GM23248 (cell line): ENCODE data around the gene OR1L1. TPM values are rescaled to one million over a fixed set of nuclear protein-coding genes. Genes with fewer than 3 reads are reported as not detected.

Experiments used
- DNase-seq: peaks from one replicate; pipeline ENCODE4 v3.0.0-alpha.2; 2015
- H2AFZ ChIP-seq: fragments of 200-600 bp; sonication (generic); 2 replicates; pipeline ENCODE4 v1.6.1; 2016; ENCODE audit warnings: antibody characterized with exemption
- H3F3A ChIP-seq: fragments of 200-600 bp; sonication (generic); 2 replicates; pipeline ENCODE4 v1.6.1; 2016; ENCODE audit warnings: mild to moderate bottlenecking, antibody characterized with exemption, mixed run types; ENCODE audit not compliant: insufficient read depth
- H3K27ac ChIP-seq: fragments of 200-600 bp; sonication (generic); 2 replicates; pipeline ENCODE4 v1.5.1; 2016; ENCODE audit warnings: mild to moderate bottlenecking
- H3K27me3 ChIP-seq: fragments of 200-600 bp; sonication (generic); replicated peaks from 2 replicates; pipeline ENCODE4 v1.6.1; 2016; ENCODE audit warnings: mild to moderate bottlenecking; ENCODE audit not compliant: insufficient read depth
- H3K36me3 ChIP-seq: fragments of 200-600 bp; sonication (generic); 2 replicates; pipeline ENCODE4 v1.6.1; 2016; ENCODE audit warnings: low read depth, mild to moderate bottlenecking
- H3K4me1 ChIP-seq: fragments of 200-600 bp; sonication (generic); 2 replicates; pipeline ENCODE4 v1.6.1; 2016; ENCODE audit warnings: mild to moderate bottlenecking; ENCODE audit not compliant: insufficient read depth
- H3K4me2 ChIP-seq: fragments of 200-600 bp; sonication (generic); one replicate; pipeline ENCODE4 v1.6.1; 2016; ENCODE audit warnings: mild to moderate bottlenecking; ENCODE audit not compliant: unreplicated experiment
- H3K4me3 ChIP-seq: fragments of 200-600 bp; sonication (generic); 2 replicates; pipeline ENCODE4 v1.5.1; 2016; ENCODE audit warnings: mild to moderate bottlenecking
- H3K79me2 ChIP-seq: fragments of 200-600 bp; sonication (generic); 2 replicates; pipeline ENCODE4 v1.6.1; 2016; ENCODE audit warnings: mild to moderate bottlenecking; ENCODE audit not compliant: insufficient read depth
- H3K9ac ChIP-seq: fragments of 200-600 bp; sonication (generic); 2 replicates; pipeline ENCODE4 v1.6.1; 2016; ENCODE audit warnings: mild to moderate bottlenecking
- H3K9me2 ChIP-seq: fragments of 200-600 bp; sonication (generic); 2 replicates; pipeline ENCODE4 v1.6.1; 2016; ENCODE audit warnings: mixed run types, mild to moderate bottlenecking, moderate library complexity; ENCODE audit not compliant: insufficient read depth
- H3K9me3 ChIP-seq: fragments of 200-600 bp; sonication (generic); one replicate; pipeline ENCODE4 v1.6.1; 2017; ENCODE audit warnings: low read depth
- H4K20me1 ChIP-seq: fragments of 200-600 bp; sonication (generic); 2 replicates; pipeline ENCODE4 v1.6.0; 2016; ENCODE audit not compliant: insufficient read depth
- EZH2 ChIP-seq: fragments of 200-600 bp; sonication (generic); IDR thresholded peaks from 2 replicates; pipeline ENCODE4 v1.6.1; 2018; ENCODE audit warnings: antibody characterized with exemption, mild to moderate bottlenecking; ENCODE audit not compliant: insufficient read depth, poor library complexity, severe bottlenecking
- EZH2phosphoT487 ChIP-seq: fragments of 200-600 bp; sonication (generic); IDR thresholded peaks from 2 replicates; pipeline ENCODE4 v1.6.1; 2018; ENCODE audit warnings: antibody characterized with exemption, moderate library complexity, mild to moderate bottlenecking, low read depth; ENCODE audit not compliant: insufficient read depth
- WGBS, 2 experiments: methylation state at CpG; one replicate each; pipeline ENCODE4 v1.1.6; 2015 to 2017; ENCODE audit warnings: low lambda C conversion rate in 2 of 2, low coverage in 1 of 2; ENCODE audit errors: missing lambda C conversion rate in 2 of 2; 5-methylcytosine and 5-hydroxymethylcytosine counted together
- in situ Hi-C: fragments of 300-500 bp; cut with MboI; formaldehyde crosslinking; loops from 2 replicates; pipeline ENCODE4 v1.15.0; 2020
- polyA plus RNA-seq: library from polyadenylated mRNA; unstranded; fragments of >200 nt; fragmentation: Nextera tagmentation; extraction: Ambion mirVana; gene quantifications from 2 replicates; pipeline ENCODE4 v1.2.1, GENCODE V29; 2016
- total RNA-seq: library from RNA; depleted of rRNA; stranded (reverse); fragments of >200 nt; shearing (Covaris generic); gene quantifications from 2 replicates; pipeline ENCODE4 v1.2.3, GENCODE V29; 2014; rRNA removed

Gene OR1L1
- total and polyA plus RNA-seq, 2 experiments from 2014 or later: not detected

- Histone ChIP-seq H3K9me3 (no peaks in the 10 kb centered on the region), H3K4me3 (no peak within 1 kb of the TSS), H3F3A (no peaks in the 10 kb centered on the region), H3K79me2 (no peaks in the 10 kb centered on the region), H3K9me2 (no peaks in the 10 kb centered on the region), H3K36me3 (no peaks in the 10 kb centered on the region), H2AFZ (no peak within 1 kb of the TSS), H3K27me3 (no peaks in the 10 kb centered on the region), H3K9ac (no peak within 1 kb of the TSS), H4K20me1 (no peaks in the 10 kb centered on the region), H3K4me1 (no peaks in the 10 kb centered on the region), H3K27ac (no peak within 1 kb of the TSS), H3K4me2 (no peak within 1 kb of the TSS)
- 81 to 83% methylated on average over 3 of the region's 3 CpGs for WGBS, 2 experiments
- no peak for DNase-seq
- TF ChIP-seq EZH2phosphoT487: no peak
- TF ChIP-seq EZH2: no peak
- in situ Hi-C loops: no loop called here
These were observed 4.0 kb upstream of the OR1L1 start, which contains the start of gene OR1B1 for GRCh38 chr9:122657527-122657926. OR1B1 (minus strand) TSS chr9:122657627.

GRCh38 chr9:122672481-122672880, 11.0 kb downstream of the OR1L1 start:
- Histone ChIP-seq H3K4me3 (no peak overlapping the region), H3K9ac (no peak overlapping the region), H3K4me1 (no peaks in the 10 kb centered on the region), H3F3A (no peaks in the 10 kb centered on the region), H3K27me3 (no peaks in the 10 kb centered on the region), H2AFZ (no peak overlapping the region), H4K20me1 (no peaks in the 10 kb centered on the region), H3K4me2 (no peak overlapping the region), H3K79me2 (no peaks in the 10 kb centered on the region), H3K36me3 (no peaks in the 10 kb centered on the region), H3K9me3 (no peaks in the 10 kb centered on the region), H3K9me2 (no peaks in the 10 kb centered on the region), H3K27ac (no peak overlapping the region)
- 37 to 48% methylated on average over 2 of the region's 2 CpGs for WGBS, 2 experiments
- in situ Hi-C loops: no loop called here
- TF ChIP-seq EZH2: no peak
- no peak for TF ChIP-seq EZH2phosphoT487
- DNase-seq: no peak

GRCh38 chr9:122684851-122685250, 23.3 kb downstream of the OR1L1 start:
- Histone ChIP-seq H3K9me2 (no peaks in the 10 kb centered on the region), H3K4me1 (no peaks in the 10 kb centered on the region), H3K27me3 (no peaks in the 10 kb centered on the region), H3K9ac (no peak overlapping the region), H3K4me2 (no peak overlapping the region), H3K9me3 (no peaks in the 10 kb centered on the region), H2AFZ (no peak overlapping the region), H3K27ac (no peak overlapping the region), H4K20me1 (no peaks in the 10 kb centered on the region), H3K36me3 (no peaks in the 10 kb centered on the region), H3K79me2 (no peaks in the 10 kb centered on the region), H3F3A (no peaks in the 10 kb centered on the region), H3K4me3 (no peak overlapping the region)
- TF ChIP-seq EZH2 (no peak), EZH2phosphoT487 (no peak)
- in situ Hi-C loops: no loop called here
- DNase-seq: peak; percentile 1

GRCh38 chr9:122695696-122696095, 34.2 kb downstream of the OR1L1 start:
- WGBS, 2 experiments: 83 to 92% methylated on average over 1 of the region's 1 CpG
- peak; percentile 45 for DNase-seq
- TF ChIP-seq EZH2phosphoT487 (no peak), EZH2 (no peak)

More at GRCh38 chr9:122695696-122696095, 34.2 kb downstream of the OR1L1 start:
- Histone ChIP-seq H3F3A (no peaks in the 10 kb centered on the region), H3K4me3 (no peak overlapping the region), H3K27me3 (no peaks in the 10 kb centered on the region), H3K27ac (no peak overlapping the region), H3K9me3 (no peaks in the 10 kb centered on the region), H3K9ac (no peak overlapping the region), H3K4me2 (no peak overlapping the region), H3K4me1 (no peaks in the 10 kb centered on the region), H3K79me2 (no peaks in the 10 kb centered on the region), H4K20me1 (no peaks in the 10 kb centered on the region), H3K36me3 (no peaks in the 10 kb centered on the region), H3K9me2 (no peaks in the 10 kb centered on the region), H2AFZ (no peak overlapping the region)
- in situ Hi-C loops: no loop called here

Other genes starting within 250 kb of the OR1L1 start
- not detected in 2 replicates for gene OR1J1, start 183.8 kb upstream of the OR1L1 start, total RNA-seq
- gene OR1J1, start 183.8 kb upstream of the OR1L1 start, polyA plus RNA-seq: 0.19 TPM in 1 of 2 replicates, not detected in the other
- 0.22 TPM in 1 of 2 replicates, not detected in the other for gene OR1J2, start 150.9 kb upstream of the OR1L1 start, total RNA-seq
- gene OR1J2, start 150.9 kb upstream of the OR1L1 start, polyA plus RNA-seq: 0.20 and 0.28 TPM in 2 replicates
- gene OR1J4, start 142.6 kb upstream of the OR1L1 start, total RNA-seq: 0.22 TPM in 1 of 2 replicates, not detected in the other
- 0.42 and 0.80 TPM in 2 replicates for gene OR1J4, start 142.6 kb upstream of the OR1L1 start, polyA plus RNA-seq
- not detected in 2 replicates for gene OR1N1, start 134.4 kb upstream of the OR1L1 start, total RNA-seq
- not detected in 2 replicates for gene OR1N1, start 134.4 kb upstream of the OR1L1 start, polyA plus RNA-seq
- gene OR1N2, start 108.6 kb upstream of the OR1L1 start, total RNA-seq: not detected in 2 replicates
- not detected in 2 replicates for gene OR1N2, start 108.6 kb upstream of the OR1L1 start, polyA plus RNA-seq
- gene OR1L8, start 78.3 kb upstream of the OR1L1 start, total RNA-seq: 0.22 TPM in 1 of 2 replicates, not detected in the other
- gene OR1L8, start 78.3 kb upstream of the OR1L1 start, polyA plus RNA-seq: not detected in 2 replicates
- not detected in 2 replicates for gene OR1Q1, start 47.0 kb upstream of the OR1L1 start, total RNA-seq
- gene OR1Q1, start 47.0 kb upstream of the OR1L1 start, polyA plus RNA-seq: 0.26 TPM in 1 of 2 replicates, not detected in the other
- not detected in 2 replicates for gene OR1B1, start 4.1 kb upstream of the OR1L1 start, total RNA-seq
- not detected in 2 replicates for gene OR1B1, start 4.1 kb upstream of the OR1L1 start, polyA plus RNA-seq
- gene OR1L3, start 13.4 kb downstream of the OR1L1 start, total RNA-seq: not detected in 2 replicates
- gene OR1L3, start 13.4 kb downstream of the OR1L1 start, polyA plus RNA-seq: not detected in 2 replicates
- not detected in 2 replicates for gene OR1L4, start 62.3 kb downstream of the OR1L1 start, total RNA-seq
- not detected in 2 replicates for gene OR1L4, start 62.3 kb downstream of the OR1L1 start, polyA plus RNA-seq
- gene OR1L6, start 80.6 kb downstream of the OR1L1 start, total RNA-seq: not detected in 2 replicates
- not detected in 2 replicates for gene OR1L6, start 80.6 kb downstream of the OR1L1 start, polyA plus RNA-seq
- gene OR5C1, start 127.2 kb downstream of the OR1L1 start, total RNA-seq: not detected in 2 replicates
- gene OR5C1, start 127.2 kb downstream of the OR1L1 start, polyA plus RNA-seq: not detected in 2 replicates
- gene OR1K1, start 138.4 kb downstream of the OR1L1 start, total RNA-seq: not detected in 2 replicates
- gene OR1K1, start 138.4 kb downstream of the OR1L1 start, polyA plus RNA-seq: not detected in 2 replicates
- gene PDCL, start 166.9 kb downstream of the OR1L1 start, total RNA-seq: 25.2 and 31.2 TPM in 2 replicates
- gene PDCL, start 166.9 kb downstream of the OR1L1 start, polyA plus RNA-seq: 18.9 and 20.6 TPM in 2 replicates
- 26.8 and 34.7 TPM in 2 replicates for gene RC3H2, start 243.6 kb downstream of the OR1L1 start, total RNA-seq
- gene RC3H2, start 243.6 kb downstream of the OR1L1 start, polyA plus RNA-seq: 19.8 and 22.1 TPM in 2 replicates